Kidney (tissue), 14 donors: Measurements from ENCODE around the gene WBP1L. TPM values are rescaled to one million over a fixed set of nuclear protein-coding genes. Genes with fewer than 3 reads are reported as not detected.

Experiments used
- DNase-seq, 5 donors: peaks; one replicate each; pipeline ENCODE4 v3.0.0-alpha.2; 2013 to 2020
- FAIRE-seq: peaks from 2 replicates; lab custom pipeline; 2012; peaks lifted over from hg19 to GRCh38; lab: Jason Lieb, UNC
- H3K27ac ChIP-seq, 2 donors: one replicate each; pipeline ENCODE4 v1.7.0; 2013; ENCODE audit warnings: low read depth in 2 of 2, low read length in 2 of 2, inconsistent platforms in 1 of 2
- H3K27me3 ChIP-seq: one replicate; pipeline ENCODE4 v1.7.1; 2013; ENCODE audit warnings: low read length, inconsistent platforms; ENCODE audit not compliant: control insufficient read depth, insufficient read depth
- H3K36me3 ChIP-seq, 3 donors: one replicate each; pipeline versions ENCODE4 v1.7.0 to v1.7.1; 2013; ENCODE audit warnings: low read length in 3 of 3, control low read depth in 1 of 3, inconsistent platforms in 1 of 3; ENCODE audit not compliant: insufficient read depth in 3 of 3, control insufficient read depth in 2 of 3
- H3K4me1 ChIP-seq, 3 donors: one replicate each; pipeline versions ENCODE4 v1.7.0 to v1.7.1; 2013; ENCODE audit warnings: low read length in 3 of 3, inconsistent platforms in 1 of 3, low read depth in 1 of 3; ENCODE audit not compliant: control insufficient read depth in 2 of 3, insufficient read depth in 2 of 3
- H3K4me3 ChIP-seq, 3 donors: one replicate each; pipeline versions ENCODE4 v1.7.0 to v1.8.1; 2013; ENCODE audit warnings: low read length in 3 of 3, control low read depth in 1 of 3, inconsistent platforms in 1 of 3
- H3K9ac ChIP-seq, 3 donors: one replicate each; pipeline versions ENCODE4 v1.7.0 to v1.7.1; 2013; ENCODE audit warnings: low read length in 3 of 3, control low read depth in 1 of 3, inconsistent platforms in 1 of 3
- H3K9me3 ChIP-seq, 3 donors: one replicate each; pipeline versions ENCODE4 v1.7.0 to v1.7.1; 2013; ENCODE audit warnings: low read length in 3 of 3, control low read depth in 1 of 3, inconsistent platforms in 1 of 3; ENCODE audit not compliant: control insufficient read depth in 2 of 3, insufficient read depth in 1 of 3
- intact Hi-C: fragments of 100-400 bp; cut with DNase I; formaldehyde crosslinking; loops from one replicate; pipeline ENCODE4 v1.11.1; 2022
- polyA plus RNA-seq: library from polyadenylated mRNA; stranded (reverse); fragments of 350-450 nt; fragmentation: Illumina TruSeq; extraction: RNeasy Lipid Tissue Mini Kit (QIAGEN cat#74804); gene quantifications from one replicate; pipeline ENCODE4 v1.2.3, GENCODE V29; 2014; ENCODE audit warnings: low read depth, low replicate concordance; ENCODE audit not compliant: insufficient read depth
- total RNA-seq: library from RNA; stranded (reverse); fragmentation: NEBNext Ultra II Directional; extraction: Animal tissue kit (Norgen Biotek cat#: 25700); gene quantifications from one replicate; pipeline ENCODE4 v1.2.1, GENCODE V29; 2021
- TF ChIP-seq, protein P1 (sequence below): IDR thresholded peaks from 3 replicates; pipeline ENCODE4 v1.5.1; 2012; ENCODE audit warnings: mild to moderate bottlenecking, moderate library complexity, borderline replicate concordance; ENCODE audit not compliant: insufficient read depth; ENCODE audit errors: extremely low read depth
- donor health status: control.
- donor health status: control.
- donor health status: control.
- donor health status: control.
- donor health status: control.
- donor health status: DM: yes; HTN: yes; CAD: no.
- donor health status: Normal renal cell carcinoma (clear cell type).

The WBP1L gene
- total and polyA plus RNA-seq, 2 donors from 2014 or later = 27.8 to 55.7 TPM

GRCh38 chr10:102779680-102780526 is 36.2 kb downstream of the WBP1L start:
- TF ChIP-seq, protein P1, sequence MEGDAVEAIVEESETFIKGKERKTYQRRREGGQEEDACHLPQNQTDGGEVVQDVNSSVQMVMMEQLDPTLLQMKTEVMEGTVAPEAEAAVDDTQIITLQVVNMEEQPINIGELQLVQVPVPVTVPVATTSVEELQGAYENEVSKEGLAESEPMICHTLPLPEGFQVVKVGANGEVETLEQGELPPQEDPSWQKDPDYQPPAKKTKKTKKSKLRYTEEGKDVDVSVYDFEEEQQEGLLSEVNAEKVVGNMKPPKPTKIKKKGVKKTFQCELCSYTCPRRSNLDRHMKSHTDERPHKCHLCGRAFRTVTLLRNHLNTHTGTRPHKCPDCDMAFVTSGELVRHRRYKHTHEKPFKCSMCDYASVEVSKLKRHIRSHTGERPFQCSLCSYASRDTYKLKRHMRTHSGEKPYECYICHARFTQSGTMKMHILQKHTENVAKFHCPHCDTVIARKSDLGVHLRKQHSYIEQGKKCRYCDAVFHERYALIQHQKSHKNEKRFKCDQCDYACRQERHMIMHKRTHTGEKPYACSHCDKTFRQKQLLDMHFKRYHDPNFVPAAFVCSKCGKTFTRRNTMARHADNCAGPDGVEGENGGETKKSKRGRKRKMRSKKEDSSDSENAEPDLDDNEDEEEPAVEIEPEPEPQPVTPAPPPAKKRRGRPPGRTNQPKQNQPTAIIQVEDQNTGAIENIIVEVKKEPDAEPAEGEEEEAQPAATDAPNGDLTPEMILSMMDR = no peak
- no peaks in the 10 kb centered on the region for H3K36me3 ChIP-seq
- intact Hi-C loops = no loop called here
- no peaks in the 10 kb centered on the region for H3K9me3 ChIP-seq
- peaks cover 14 to 68% (median 67%) of the 10 kb centered on the region in 3 donors for H3K4me1 ChIP-seq
- no peaks in the 10 kb centered on the region for H3K27me3 ChIP-seq
- H3K4me3 ChIP-seq = no peak overlapping the region
- FAIRE-seq (no peak), DNase-seq (peak in 4 of 5 donors; percentile 62 to 82 (median 73))
- no peak overlapping the region for H3K9ac ChIP-seq
- H3K27ac ChIP-seq = peak overlapping the region in 1 of 2 donors; percentile 87

DNA sequence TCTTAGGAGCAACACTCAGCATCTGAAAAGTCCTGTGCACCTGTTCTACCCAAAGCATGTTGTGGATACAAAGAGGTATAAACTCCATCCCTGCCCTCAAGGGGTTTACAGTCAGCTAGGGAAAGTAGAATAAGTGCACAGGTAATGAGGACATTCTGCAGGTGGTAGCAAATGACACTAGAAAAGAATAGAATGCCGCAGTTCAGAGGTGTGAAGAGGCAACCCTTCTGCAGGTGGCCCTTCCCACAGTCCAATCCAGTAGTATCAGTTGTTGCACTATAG is 36.7 kb downstream of the WBP1L start:
- Histone ChIP-seq H3K27me3 (no peaks in the 10 kb centered on the region), H3K4me1 (peaks cover 10 to 66% (median 63%) of the 10 kb centered on the region in 3 donors), H3K4me3 (no peak overlapping the region), H3K27ac (peak overlapping the region in 1 of 2 donors; percentile 87), H3K36me3 (no peaks in the 10 kb centered on the region), H3K9me3 (no peaks in the 10 kb centered on the region), H3K9ac (peak overlapping the region in 1 of 3 donors; percentile 42)
- TF ChIP-seq, protein P1 = no peak
- no peak for FAIRE-seq
- intact Hi-C loops = no loop called here
- no peak for DNase-seq

GRCh38 chr10:102781090-102781920 is 37.6 kb downstream of the WBP1L start:
- H3K4me1 ChIP-seq = peaks cover 9 to 64% (median 55%) of the 10 kb centered on the region in 3 donors
- peak overlapping the region in 1 of 3 donors; percentile 0 for H3K4me3 ChIP-seq
- TF ChIP-seq, protein P1 = no peak
- no peaks in the 10 kb centered on the region for H3K36me3 ChIP-seq
- H3K27ac ChIP-seq = peak overlapping the region; percentile 87 to 95
- no peaks in the 10 kb centered on the region for H3K27me3 ChIP-seq
- peak overlapping the region in 1 of 3 donors; percentile 42 for H3K9ac ChIP-seq
- FAIRE-seq (no peak), DNase-seq (peak in 2 of 5 donors; percentile 26 to 67)
- intact Hi-C loops = no loop called here
- H3K9me3 ChIP-seq = no peaks in the 10 kb centered on the region
